SU-DHL-6 (cell line): Measurements from ENCODE around the gene ACRV1.

Experiments used
- CTCF ChIP-seq: fragments of 200-600 bp; sonication (generic); IDR thresholded peaks from one replicate; pipeline ENCODE4 v1.5.1; 2017; ENCODE audit warnings: antibody characterized with exemption, mild to moderate bottlenecking, low read length, moderate library complexity; ENCODE audit not compliant: insufficient read depth, poor library complexity, severe bottlenecking
- EZH2phosphoT487 ChIP-seq: fragments of 200-600 bp; sonication (generic), shearing (Covaris generic); conservative IDR thresholded peaks from 2 replicates; pipeline ENCODE4 v1.6.1; 2018; ENCODE audit warnings: mild to moderate bottlenecking, antibody characterized with exemption, low read length, moderate library complexity, mixed read lengths

GRCh38 chr11:125724125-125724524 is 43.5 kb upstream of the ACRV1 start:
- TF ChIP-seq CTCF: no peak
- TF ChIP-seq EZH2phosphoT487: no peak
